Psoas muscle (tissue), 8 donors: Measurements from ENCODE around the gene HEYL. TPM values are rescaled to one million over a fixed set of nuclear protein-coding genes. Genes with fewer than 3 reads are reported as not detected.

Experiments
- ATAC-seq, 4 donors: fragments of 200-7000 bp; cut with Tn5 transposase; one replicate each; pipeline ENCODE4 v1.9.1; 2020; ENCODE audit warnings: moderate library complexity in 3 of 4, mild to moderate bottlenecking in 2 of 4
- DNase-seq, 2 donors: peaks; one replicate each; pipeline ENCODE4 v3.0.0-alpha.2; 2020
- H3K27ac ChIP-seq: fragments of 200-600 bp; one replicate; pipeline ENCODE4 v1.8.0; 2022
- H3K27me3 ChIP-seq, 3 donors: fragments of 200-600 bp in 1 of 3; one replicate each; pipeline versions ENCODE4 v1.6.1 to v1.8.0; 2013 to 2022; ENCODE audit warnings: low read length in 2 of 3, mild to moderate bottlenecking in 2 of 3, moderate library complexity in 1 of 3; ENCODE audit not compliant: insufficient read depth in 3 of 3
- H3K36me3 ChIP-seq, 2 donors: fragments of 200-600 bp in 1 of 2; one replicate each; pipeline versions ENCODE4 v1.6.1 to v1.8.0; 2013 to 2022; ENCODE audit warnings: low read depth in 1 of 2, mild to moderate bottlenecking in 1 of 2, moderate library complexity in 1 of 2; ENCODE audit not compliant: insufficient read depth in 1 of 2
- H3K4me1 ChIP-seq: fragments of 200-600 bp; one replicate; pipeline ENCODE4 v1.8.0; 2022
- H3K4me3 ChIP-seq: fragments of 200-600 bp; one replicate; pipeline ENCODE4 v1.8.0; 2022; ENCODE audit warnings: mild to moderate bottlenecking
- H3K9me3 ChIP-seq: fragments of 200-600 bp; one replicate; pipeline ENCODE4 v1.8.0; 2022
- WGBS, 3 donors: extraction: QIAGEN DNeasy Blood & Tissue Kit; methylation state at CpG; one replicate each; pipeline versions ENCODE4 v1.1.6 to v1.1.7; 2013; 5-methylcytosine and 5-hydroxymethylcytosine counted together
- intact Hi-C, 2 donors: fragments of 100-400 bp; cut with DNase I; formaldehyde crosslinking; loops; one replicate each; pipeline versions ENCODE4 v1.11.0 to v1.14.2; 2022
- polyA plus RNA-seq, 3 donors: library from polyadenylated mRNA; stranded (reverse); fragments of 200-250 nt; gene quantifications; one replicate each; pipeline ENCODE4 v1.2.3, GENCODE V29; 2013
- total RNA-seq, 4 donors: library from RNA; stranded (reverse); fragmentation: NEBNext Ultra II Directional in 2 of 4; extraction: Animal tissue kit (Norgen Biotek cat#: 25700) in 2 of 4; gene quantifications; one replicate each; pipeline versions ENCODE4 v1.2.1 to v1.2.4, GENCODE V29; 2021 to 2023
- TF ChIP-seq, protein P1 (sequence below): fragments of 200-600 bp; IDR thresholded peaks from one replicate; pipeline ENCODE4 v1.8.0; 2022; ENCODE audit warnings: antibody characterized with exemption
- donor health status: healthy with polysubstance abuse.
- donor health status: DM: no; HTN: no; CAD: no; lungs with moderate emphysema.
- donor health status: Bipolar disorder and iron deficiency.
- donor health status: healthy.
- donor health status: DM: yes; HTN: yes; CAD: no.
- donor health status: DM: no; HTN: no; CAD: no.
- donor health status: DM: no; HTN: no; CAD: no.
- donor health status: DM: yes; HTN: yes; CAD: no.

HEYL gene
- total and polyA plus RNA-seq, 7 donors, result 2.1 to 10.0 (median 5.8) TPM

DNA sequence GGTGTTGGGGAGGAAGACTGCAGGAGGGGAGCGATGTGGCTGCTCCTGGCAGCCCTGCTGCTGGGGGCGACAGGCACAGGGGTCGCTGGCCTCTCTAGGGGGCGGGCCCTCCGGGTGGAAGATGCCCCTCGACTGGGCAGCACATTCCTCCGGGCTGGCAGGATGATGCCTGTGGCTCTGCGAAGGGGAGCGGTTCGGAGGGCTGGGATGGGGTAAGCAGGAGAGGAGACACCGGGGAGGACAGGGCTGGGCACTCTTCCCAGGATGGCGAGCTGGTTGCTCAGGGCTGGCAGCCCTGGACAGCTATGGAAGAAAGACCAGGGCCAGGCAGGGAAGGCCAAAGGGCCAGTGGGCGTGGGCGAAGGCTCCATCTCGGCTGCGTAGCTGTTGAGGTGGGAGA, 12.8 kb downstream of the HEYL start:
- no peak for DNase-seq
- H3K27me3 ChIP-seq, result no peaks in the 10 kb centered on the region
- H3K27ac ChIP-seq, result peak overlapping the region; percentile 64
- H3K9me3 ChIP-seq, result no peaks in the 10 kb centered on the region
- TF ChIP-seq, protein P1, sequence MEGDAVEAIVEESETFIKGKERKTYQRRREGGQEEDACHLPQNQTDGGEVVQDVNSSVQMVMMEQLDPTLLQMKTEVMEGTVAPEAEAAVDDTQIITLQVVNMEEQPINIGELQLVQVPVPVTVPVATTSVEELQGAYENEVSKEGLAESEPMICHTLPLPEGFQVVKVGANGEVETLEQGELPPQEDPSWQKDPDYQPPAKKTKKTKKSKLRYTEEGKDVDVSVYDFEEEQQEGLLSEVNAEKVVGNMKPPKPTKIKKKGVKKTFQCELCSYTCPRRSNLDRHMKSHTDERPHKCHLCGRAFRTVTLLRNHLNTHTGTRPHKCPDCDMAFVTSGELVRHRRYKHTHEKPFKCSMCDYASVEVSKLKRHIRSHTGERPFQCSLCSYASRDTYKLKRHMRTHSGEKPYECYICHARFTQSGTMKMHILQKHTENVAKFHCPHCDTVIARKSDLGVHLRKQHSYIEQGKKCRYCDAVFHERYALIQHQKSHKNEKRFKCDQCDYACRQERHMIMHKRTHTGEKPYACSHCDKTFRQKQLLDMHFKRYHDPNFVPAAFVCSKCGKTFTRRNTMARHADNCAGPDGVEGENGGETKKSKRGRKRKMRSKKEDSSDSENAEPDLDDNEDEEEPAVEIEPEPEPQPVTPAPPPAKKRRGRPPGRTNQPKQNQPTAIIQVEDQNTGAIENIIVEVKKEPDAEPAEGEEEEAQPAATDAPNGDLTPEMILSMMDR, result no peak
- 57 to 69% (median 59%) methylated on average over 13 to 16 of the region's 16 CpGs for WGBS, 3 donors
- peaks cover 16% of the 10 kb centered on the region for H3K4me1 ChIP-seq
- intact Hi-C loops, result no loop called here
- H3K4me3 ChIP-seq, result no peak overlapping the region
- peaks cover 0 to 23% of the 10 kb centered on the region in 2 donors for H3K36me3 ChIP-seq
- no peak for ATAC-seq

DNA sequence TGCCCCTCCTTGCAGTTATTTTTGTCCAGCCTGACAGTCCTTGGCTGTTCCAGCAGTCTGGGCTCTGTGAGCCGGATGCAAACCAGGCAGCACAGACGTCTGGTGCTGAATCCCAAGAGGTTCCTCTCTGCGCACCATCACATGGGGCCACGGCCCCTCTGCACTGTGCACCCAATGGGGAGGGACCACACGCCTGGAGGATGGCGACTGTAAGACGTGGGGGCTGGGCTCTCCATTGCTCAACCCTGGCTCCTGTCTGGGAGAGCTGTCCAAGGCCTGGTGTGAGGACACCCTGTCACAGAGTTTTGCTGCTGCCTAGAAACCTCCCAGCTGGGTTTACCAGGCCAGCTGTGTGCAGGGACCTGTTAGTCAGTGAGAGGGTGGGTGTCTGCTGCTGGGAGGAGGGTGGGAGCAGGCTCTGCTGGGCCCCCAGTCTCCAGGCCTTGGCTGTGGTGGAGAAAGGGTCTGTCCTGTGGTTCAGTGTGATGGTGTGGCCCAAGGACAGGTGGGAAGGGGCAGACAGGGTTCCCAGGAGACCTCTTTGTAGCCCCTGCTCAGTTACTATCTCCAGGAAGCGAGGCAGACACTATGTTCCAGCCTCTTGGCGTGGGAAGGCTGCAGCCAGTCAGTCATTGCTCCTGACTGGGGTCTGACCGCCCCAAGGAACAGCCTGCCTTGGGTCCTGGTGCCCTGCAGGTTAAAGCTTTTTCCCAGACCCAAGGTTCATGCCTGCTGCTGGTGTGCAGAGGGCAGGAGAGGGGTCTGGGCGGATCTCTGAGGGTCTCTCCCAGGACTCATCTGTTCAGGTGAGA, 13.8 kb downstream of the HEYL start:
- no peaks in the 10 kb centered on the region for H3K27me3 ChIP-seq
- peak; percentile 80 to 91 for DNase-seq
- TF ChIP-seq, protein P1, result no peak
- 33 to 49% (median 37%) methylated on average over 11 of the region's 11 CpGs for WGBS, 3 donors
- no peaks in the 10 kb centered on the region for H3K9me3 ChIP-seq
- no peak overlapping the region for H3K4me3 ChIP-seq
- intact Hi-C loops, result loop anchor here in 1 of 2 donors (2.0 kb wide), 1 partner anchor 21 kb away; no protein-coding TSS in a partner anchor
- peaks cover 16% of the 10 kb centered on the region for H3K4me1 ChIP-seq
- H3K27ac ChIP-seq, result peak overlapping the region; percentile 64
- H3K36me3 ChIP-seq, result peaks cover 0 to 15% of the 10 kb centered on the region in 2 donors
- ATAC-seq, result peak; percentile 80 to 89 (median 87)

DNA sequence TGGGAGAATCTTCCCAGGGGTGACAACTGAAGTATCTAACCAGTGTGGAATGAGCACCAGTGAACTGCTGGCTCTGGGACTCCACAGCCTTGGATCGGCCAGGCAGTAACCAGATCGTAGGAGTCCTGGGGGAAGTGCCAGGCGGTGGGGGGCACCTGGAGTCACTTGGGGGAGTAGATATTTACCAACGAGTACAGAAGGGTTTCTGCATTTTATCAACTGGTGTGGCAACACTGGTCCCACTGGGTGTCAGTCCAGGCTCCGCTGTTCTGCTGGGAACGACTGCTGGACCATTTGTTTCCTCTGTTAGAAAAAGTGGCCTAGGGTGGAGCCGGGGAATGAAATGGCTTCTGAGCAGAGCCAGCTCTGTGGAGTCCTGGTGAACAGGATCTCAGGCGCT, 14.4 kb downstream of the HEYL start:
- peaks cover 16% of the 10 kb centered on the region for H3K4me1 ChIP-seq
- DNase-seq (peak in 1 of 2 donors; percentile 57), ATAC-seq (peak in 1 of 4 donors; percentile 31)
- TF ChIP-seq, protein P1, result no peak
- no peaks in the 10 kb centered on the region for H3K9me3 ChIP-seq
- intact Hi-C loops, result loop anchor here in 1 of 2 donors (2.0 kb wide), 1 partner anchor 20 kb away; no protein-coding TSS in a partner anchor
- no peak overlapping the region for H3K4me3 ChIP-seq
- H3K36me3 ChIP-seq, result peaks cover 0 to 10% of the 10 kb centered on the region in 2 donors
- WGBS, 3 donors, result 39 to 55% (median 41%) methylated on average over 8 of the region's 8 CpGs
- no peaks in the 10 kb centered on the region for H3K27me3 ChIP-seq
- peak overlapping the region; percentile 32 for H3K27ac ChIP-seq

DNA sequence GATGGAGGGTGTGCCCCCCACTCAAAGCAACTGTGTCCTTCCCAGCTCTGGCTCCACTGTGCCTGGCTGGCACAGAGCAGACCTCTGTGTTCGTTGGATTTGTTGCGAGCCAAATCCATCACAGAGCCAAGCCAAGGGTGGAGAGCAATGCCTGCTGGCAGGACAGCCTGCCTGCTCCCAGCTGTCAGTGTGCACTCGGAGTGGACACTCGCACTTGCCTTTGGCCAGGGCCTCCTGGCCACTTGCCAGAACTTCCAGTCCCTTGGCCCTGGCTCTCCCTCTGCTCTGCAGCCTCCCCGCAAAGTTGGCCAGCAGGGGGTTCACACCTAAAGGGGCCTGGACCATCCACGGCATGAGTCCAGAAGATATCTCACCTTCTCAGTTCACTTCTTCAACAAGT, 16.4 kb downstream of the HEYL start:
- ATAC-seq, result peak; percentile 45 to 65 (median 52)
- Histone ChIP-seq H3K4me1 (peaks cover 16% of the 10 kb centered on the region), H3K27ac (no peak overlapping the region), H3K27me3 (no peaks in the 10 kb centered on the region), H3K4me3 (no peak overlapping the region), H3K36me3 (no peaks in the 10 kb centered on the region), H3K9me3 (no peaks in the 10 kb centered on the region)
- WGBS, 3 donors, result 17 to 24% (median 21%) methylated on average over 6 of the region's 6 CpGs
- DNase-seq, result peak; percentile 42 to 75
- TF ChIP-seq, protein P1, result no peak
- intact Hi-C loops, result no loop called here
